K562 treated with DMSO at 1 percent for 24 hours (cell line): ENCODE data around the gene LATS2. TPM values are rescaled to one million over a fixed set of nuclear protein-coding genes. Genes with fewer than 3 reads are reported as not detected.

Source experiments
- total RNA-seq: library from RNA; unstranded; fragments of 300-600 nt; gene quantifications from 2 replicates; pipeline ENCODE4 v1.2.3, GENCODE V29; 2022; ENCODE audit warnings: low read depth; ENCODE audit not compliant: insufficient read depth

The LATS2 gene
- 2.3 and 2.6 TPM in 2 replicates for total RNA-seq

GRCh38 chr13:21061029-21061763 is at the start of gene LATS2:
LATS2 (minus strand) TSS chr13:21061586; CDS start chr13:21046026, 15,560 bp downstream.

Other genes starting within 250 kb of the LATS2 start
- 4.4 and 5.3 TPM in 2 replicates for gene XPO4, start 158.8 kb downstream of the LATS2 start, total RNA-seq
- 31.7 and 38.2 TPM in 2 replicates for gene SAP18, start 78.5 kb upstream of the LATS2 start, total RNA-seq
- gene SKA3, start 115.0 kb upstream of the LATS2 start, total RNA-seq: 9.5 and 10.7 TPM in 2 replicates
- 12.5 and 12.9 TPM in 2 replicates for gene MRPL57, start 115.1 kb upstream of the LATS2 start, total RNA-seq